Astrocyte (in vitro differentiated cells and primary cell): ENCODE data around the gene OR3A3. TPM values are rescaled to one million over a fixed set of nuclear protein-coding genes. Genes with fewer than 3 reads are reported as not detected.

Source experiments
- DNase-seq: peaks from one replicate; pipeline ENCODE4 v3.0.0-alpha.2; 2010; ENCODE audit warnings: low read depth
- FAIRE-seq: peaks from 2 replicates; lab custom pipeline; 2011; peaks lifted over from hg19 to GRCh38; lab: Jason Lieb, UNC
- H2AFZ ChIP-seq: 2 replicates; pipeline ENCODE4 v1.6.0; 2012; ENCODE audit warnings: low read depth, low read length, inconsistent platforms
- H3K27ac ChIP-seq: 2 replicates; pipeline ENCODE4 v1.5.1; 2011; ENCODE audit warnings: low read depth, low read length, inconsistent platforms
- H3K27me3 ChIP-seq: 2 replicates; pipeline ENCODE4 v1.6.0; 2011; ENCODE audit warnings: low read length, inconsistent platforms; ENCODE audit not compliant: insufficient read depth
- H3K36me3 ChIP-seq: 2 replicates; pipeline ENCODE4 v1.5.1; 2011; ENCODE audit warnings: low read length, inconsistent platforms; ENCODE audit not compliant: insufficient read depth
- H3K4me1 ChIP-seq: 2 replicates; pipeline ENCODE4 v1.5.1; 2011; ENCODE audit warnings: low read length, inconsistent platforms; ENCODE audit not compliant: insufficient read depth
- H3K4me2 ChIP-seq: 2 replicates; pipeline ENCODE4 v1.6.0; 2012; ENCODE audit warnings: low read length, inconsistent platforms
- H3K4me3 ChIP-seq: 2 replicates; pipeline ENCODE4 v1.5.1; 2011; ENCODE audit warnings: low read depth, mild to moderate bottlenecking, low read length, inconsistent platforms; ENCODE audit not compliant: insufficient read depth
- H3K79me2 ChIP-seq: 2 replicates; pipeline ENCODE4 v1.6.0; 2012; ENCODE audit warnings: mild to moderate bottlenecking, low read length, inconsistent platforms; ENCODE audit not compliant: insufficient read depth
- H3K9ac ChIP-seq: 2 replicates; pipeline ENCODE4 v1.6.0; 2012; ENCODE audit warnings: mild to moderate bottlenecking, low read length, inconsistent platforms
- H3K9me3 ChIP-seq: 2 replicates; pipeline ENCODE4 v1.5.1; 2012; ENCODE audit warnings: low read depth, mild to moderate bottlenecking, low read length, inconsistent platforms; ENCODE audit not compliant: insufficient read depth
- H4K20me1 ChIP-seq: 2 replicates; pipeline ENCODE4 v1.6.0; 2012; ENCODE audit warnings: low read length, inconsistent platforms; ENCODE audit not compliant: insufficient read depth
- H3K27ac Mint-ChIP-seq: one replicate; pipeline ENCODE4 v1.8.0; 2021; ENCODE audit warnings: mild to moderate bottlenecking, mixed read lengths; ENCODE audit not compliant: unreplicated experiment
- H3K27me3 Mint-ChIP-seq: one replicate; pipeline ENCODE4 v1.8.0; 2021; ENCODE audit warnings: low read depth, mixed read lengths; ENCODE audit not compliant: unreplicated experiment
- H3K36me3 Mint-ChIP-seq: one replicate; pipeline ENCODE4 v1.8.0; 2021; ENCODE audit warnings: low read depth, mixed read lengths; ENCODE audit not compliant: unreplicated experiment
- H3K4me1 Mint-ChIP-seq: one replicate; pipeline ENCODE4 v1.8.0; 2021; ENCODE audit warnings: low read depth, mixed read lengths; ENCODE audit not compliant: unreplicated experiment
- H3K4me3 Mint-ChIP-seq: one replicate; pipeline ENCODE4 v1.8.0; 2021; ENCODE audit warnings: mild to moderate bottlenecking, moderate library complexity, mixed read lengths; ENCODE audit not compliant: unreplicated experiment
- H3K9me3 Mint-ChIP-seq: one replicate; pipeline ENCODE4 v1.8.0; 2021; ENCODE audit warnings: mild to moderate bottlenecking, mixed read lengths; ENCODE audit not compliant: unreplicated experiment
- EZH2 ChIP-seq: IDR thresholded peaks from 2 replicates; pipeline ENCODE4 v1.6.1; 2012; ENCODE audit warnings: mild to moderate bottlenecking, low read length, inconsistent platforms; ENCODE audit not compliant: insufficient read depth
- total RNA-seq: library from RNA; stranded (reverse); gene quantifications from 2 replicates; pipeline ENCODE4 v1.2.1, GENCODE V29; 2021
- TF ChIP-seq, protein P1 (sequence below): IDR thresholded peaks from 2 replicates; pipeline ENCODE4 v1.5.1; 2011; ENCODE audit warnings: low read depth, mild to moderate bottlenecking, inconsistent platforms, low read length, moderate library complexity; ENCODE audit not compliant: insufficient read depth

Gene OR3A3
- total RNA-seq, 1 donor from 2014 or later: not detected

DNA sequence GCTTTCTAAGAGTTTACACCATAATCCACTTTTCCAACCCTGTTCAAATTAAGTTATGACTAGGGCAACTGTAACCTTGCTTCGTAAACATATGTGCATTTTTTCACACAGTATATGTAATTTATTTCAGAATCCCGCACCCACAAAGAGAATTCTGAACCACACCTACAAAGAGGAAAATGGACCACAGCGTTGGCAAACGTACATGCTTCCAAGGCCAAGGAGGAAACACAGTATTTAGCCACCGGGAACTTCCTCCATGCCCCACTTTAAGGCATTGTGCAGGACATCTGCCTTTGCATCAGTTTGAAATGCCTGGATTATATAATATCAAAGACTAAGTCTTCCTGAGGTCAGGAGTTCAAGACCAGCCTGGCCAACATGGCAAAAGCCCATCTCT is 58.4 kb downstream of the OR3A3 start:
- Histone ChIP-seq H3K4me1 (no peaks in the 10 kb centered on the region), H2AFZ (no peak overlapping the region), H3K4me2 (no peak overlapping the region), H3K4me3 (no peak overlapping the region), H3K27me3 (no peaks in the 10 kb centered on the region), H3K79me2 (no peaks in the 10 kb centered on the region), H3K9me3 (no peaks in the 10 kb centered on the region), H4K20me1 (no peaks in the 10 kb centered on the region), H3K36me3 (no peaks in the 10 kb centered on the region), H3K9ac (no peak overlapping the region), H3K27ac (no peak overlapping the region)
- Mint-ChIP-seq H3K9me3 (no peaks in the 10 kb centered on the region), H3K27me3 (no peaks in the 10 kb centered on the region), H3K4me3 (no peak overlapping the region), H3K4me1 (no peaks in the 10 kb centered on the region), H3K36me3 (no peaks in the 10 kb centered on the region), H3K27ac (no peak overlapping the region)
- no peak for DNase-seq
- TF ChIP-seq EZH2: no peak
- TF ChIP-seq, protein P1, sequence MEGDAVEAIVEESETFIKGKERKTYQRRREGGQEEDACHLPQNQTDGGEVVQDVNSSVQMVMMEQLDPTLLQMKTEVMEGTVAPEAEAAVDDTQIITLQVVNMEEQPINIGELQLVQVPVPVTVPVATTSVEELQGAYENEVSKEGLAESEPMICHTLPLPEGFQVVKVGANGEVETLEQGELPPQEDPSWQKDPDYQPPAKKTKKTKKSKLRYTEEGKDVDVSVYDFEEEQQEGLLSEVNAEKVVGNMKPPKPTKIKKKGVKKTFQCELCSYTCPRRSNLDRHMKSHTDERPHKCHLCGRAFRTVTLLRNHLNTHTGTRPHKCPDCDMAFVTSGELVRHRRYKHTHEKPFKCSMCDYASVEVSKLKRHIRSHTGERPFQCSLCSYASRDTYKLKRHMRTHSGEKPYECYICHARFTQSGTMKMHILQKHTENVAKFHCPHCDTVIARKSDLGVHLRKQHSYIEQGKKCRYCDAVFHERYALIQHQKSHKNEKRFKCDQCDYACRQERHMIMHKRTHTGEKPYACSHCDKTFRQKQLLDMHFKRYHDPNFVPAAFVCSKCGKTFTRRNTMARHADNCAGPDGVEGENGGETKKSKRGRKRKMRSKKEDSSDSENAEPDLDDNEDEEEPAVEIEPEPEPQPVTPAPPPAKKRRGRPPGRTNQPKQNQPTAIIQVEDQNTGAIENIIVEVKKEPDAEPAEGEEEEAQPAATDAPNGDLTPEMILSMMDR: no peak
- no peak for FAIRE-seq

DNA sequence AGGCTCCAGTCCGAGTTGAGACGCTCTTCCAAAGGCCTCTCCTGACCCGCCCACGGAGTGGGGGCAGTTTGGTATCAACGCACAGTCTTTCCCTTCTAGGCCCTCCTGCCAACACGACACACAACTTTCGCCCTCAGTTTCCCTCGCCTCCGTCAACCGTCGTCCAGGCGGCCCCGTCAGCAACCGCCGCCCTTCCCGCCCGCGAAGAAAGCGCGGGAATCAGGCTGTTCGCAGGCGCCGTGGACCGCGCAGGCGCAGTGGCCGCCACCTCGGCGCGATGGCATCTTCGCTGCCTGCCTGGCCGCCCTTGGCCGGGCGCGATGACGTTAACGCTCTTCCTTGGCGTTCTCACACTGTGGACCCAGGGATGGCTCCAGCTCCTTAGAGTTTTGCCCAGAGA is 60.4 kb downstream of the OR3A3 start, which contains the start of gene SPATA22:
SPATA22 (minus strand) TSS at position 221 of the 400 bp plus-strand sequence. CDS start 2,494 bp downstream, outside the sequence.
- no peaks in the 10 kb centered on the region for H3K27me3 Mint-ChIP-seq
- no peak within 1 kb of the TSS for H2AFZ ChIP-seq
- no peaks in the 10 kb centered on the region for H3K9me3 ChIP-seq
- H3K9me3 Mint-ChIP-seq: no peaks in the 10 kb centered on the region
- H3K4me1 ChIP-seq: no peaks in the 10 kb centered on the region
- no peaks in the 10 kb centered on the region for H3K79me2 ChIP-seq
- H3K27ac Mint-ChIP-seq: no peak within 1 kb of the TSS
- no peak for TF ChIP-seq EZH2
- TF ChIP-seq, protein P1: no peak
- no peak for DNase-seq
- FAIRE-seq: no peak
- H4K20me1 ChIP-seq: no peaks in the 10 kb centered on the region
- no peak within 1 kb of the TSS for H3K9ac ChIP-seq
- no peaks in the 10 kb centered on the region for H3K36me3 Mint-ChIP-seq
- no peaks in the 10 kb centered on the region for H3K27me3 ChIP-seq
- H3K4me2 ChIP-seq: no peak within 1 kb of the TSS
- H3K4me3 Mint-ChIP-seq: no peak within 1 kb of the TSS
- H3K4me3 ChIP-seq: no peak within 1 kb of the TSS
- no peak within 1 kb of the TSS for H3K27ac ChIP-seq
- no peaks in the 10 kb centered on the region for H3K36me3 ChIP-seq
- no peaks in the 10 kb centered on the region for H3K4me1 Mint-ChIP-seq

DNA sequence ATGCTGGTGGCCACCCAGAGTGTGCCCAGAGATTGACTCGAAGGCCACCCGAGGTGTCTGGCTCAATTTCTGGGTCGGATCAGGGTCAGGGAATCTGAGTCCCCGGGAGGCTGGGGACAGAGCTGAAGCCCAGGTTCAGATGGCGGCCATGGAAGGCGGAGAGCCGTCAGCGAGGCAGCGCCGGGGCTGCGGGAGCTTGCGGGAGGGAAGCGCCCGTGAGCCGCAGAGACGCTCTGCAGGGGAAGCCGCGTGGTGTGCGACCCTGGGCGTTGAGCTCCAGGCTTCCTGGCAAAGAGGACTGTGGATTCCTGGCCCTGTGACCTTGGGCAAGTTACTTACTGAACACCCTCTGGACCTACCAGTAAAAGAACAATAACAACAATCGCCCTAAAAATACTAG is 61.0 kb downstream of the OR3A3 start:
- no peaks in the 10 kb centered on the region for H3K4me1 ChIP-seq
- no peak overlapping the region for H3K4me2 ChIP-seq
- no peaks in the 10 kb centered on the region for H3K9me3 Mint-ChIP-seq
- no peaks in the 10 kb centered on the region for H3K36me3 Mint-ChIP-seq
- H3K27me3 Mint-ChIP-seq: no peaks in the 10 kb centered on the region
- H3K4me3 ChIP-seq: no peak overlapping the region
- H3K9me3 ChIP-seq: no peaks in the 10 kb centered on the region
- no peak overlapping the region for H3K9ac ChIP-seq
- no peak overlapping the region for H3K27ac Mint-ChIP-seq
- H3K79me2 ChIP-seq: no peaks in the 10 kb centered on the region
- H4K20me1 ChIP-seq: no peaks in the 10 kb centered on the region
- no peak overlapping the region for H3K27ac ChIP-seq
- no peak overlapping the region for H2AFZ ChIP-seq
- FAIRE-seq (no peak), DNase-seq (no peak)
- TF ChIP-seq, protein P1: no peak
- TF ChIP-seq EZH2: no peak
- no peaks in the 10 kb centered on the region for H3K4me1 Mint-ChIP-seq
- H3K36me3 ChIP-seq: no peaks in the 10 kb centered on the region
- no peaks in the 10 kb centered on the region for H3K27me3 ChIP-seq
- H3K4me3 Mint-ChIP-seq: no peak overlapping the region

Other genes with a start within 250 kb of the OR3A3 start
- gene OR1A2, start 213.9 kb upstream of the OR3A3 start, total RNA-seq: not detected in 2 replicates
- not detected in 2 replicates for gene OR1A1, start 203.7 kb upstream of the OR3A3 start, total RNA-seq
- not detected in 2 replicates for gene OR3A1, start 113.0 kb upstream of the OR3A3 start, total RNA-seq
- not detected in 2 replicates for gene OR3A2, start 25.1 kb upstream of the OR3A3 start, total RNA-seq
- gene OR1E1, start 13.0 kb upstream of the OR3A3 start, total RNA-seq: not detected in 2 replicates
- gene OR1E2, start 22.5 kb downstream of the OR3A3 start, total RNA-seq: not detected in 2 replicates
- gene SPATA22, start 60.4 kb downstream of the OR3A3 start, total RNA-seq: not detected in 2 replicates
- gene ASPA, start 64.6 kb downstream of the OR3A3 start, total RNA-seq: not detected in 2 replicates
- 0.16 and 0.22 TPM in 2 replicates for gene TRPV3, start 146.4 kb downstream of the OR3A3 start, total RNA-seq
- 4.3 and 5.2 TPM in 2 replicates for gene TRPV1, start 198.0 kb downstream of the OR3A3 start, total RNA-seq
- 6.8 and 7.8 TPM in 2 replicates for gene SHPK, start 224.9 kb downstream of the OR3A3 start, total RNA-seq
- 5.8 and 6.5 TPM in 2 replicates for gene CTNS, start 225.4 kb downstream of the OR3A3 start, total RNA-seq